ENCODE data around the gene PRELID2.
"Not testable (repeated sequence)": the region's sequence is repeated elsewhere in the genome, so short reads cannot be mapped to it uniquely, and the experiment has no call there.

The PRELID2 gene

GRCh38 chr5:145869753-145870152, 34.6 kb upstream of the PRELID2 start:
- no peak overlapping the region for H2BK120ac ChIP-seq (ENCODE audit: low read depth, low read length)
- H2AK5ac ChIP-seq (ENCODE audit: low read depth, low read length): no peak overlapping the region
- no peak overlapping the region for H3K18ac ChIP-seq (ENCODE audit: low read length)
- no peak overlapping the region for H2BK5ac ChIP-seq (ENCODE audit: low read length)
- no peak overlapping the region for H3K23ac ChIP-seq (ENCODE audit: low read depth, low read length, poor library complexity)
- no peak overlapping the region for H4K8ac ChIP-seq (ENCODE audit: low read depth, low read length)
- no peak overlapping the region for H3K4ac ChIP-seq (ENCODE audit: low read length)
- WGBS, 2 donors (ENCODE audit: extremely low coverage in 2 of 2, insufficient read length in 2 of 2, insufficient replicate concordance in 1 of 2): no CpG with 5 or more reads among the region's 4 CpGs
- H3K9ac ChIP-seq (ENCODE audit: low read depth, low read length, poor library complexity): no peak overlapping the region
- no peak overlapping the region for H2BK12ac ChIP-seq (ENCODE audit: low read length)
- no peak overlapping the region for H2BK15ac ChIP-seq (ENCODE audit: low read length)
- H3K4me2 ChIP-seq (ENCODE audit: insufficient read depth, low read length, poor library complexity, severe bottlenecking): no peak overlapping the region
- no peak overlapping the region for H4K91ac ChIP-seq (ENCODE audit: low read depth, low read length, poor library complexity)
- no peak overlapping the region for H3K4me3 ChIP-seq (ENCODE audit: low read length in 2 of 2)
- no peaks in the 10 kb centered on the region for H3K4me1 ChIP-seq (ENCODE audit: control insufficient read depth in 2 of 2, insufficient read depth in 1 of 2, low read depth in 1 of 2, low read length in 2 of 2)
- H3K9me3 ChIP-seq (replicated peaks in 1 of 2; ENCODE audit: control insufficient read depth in 2 of 2, insufficient read depth in 1 of 2, low read depth in 1 of 2, low read length in 2 of 2): no peaks in the 10 kb centered on the region
- H3K36me3 ChIP-seq (replicated peaks in 1 of 2; ENCODE audit: control insufficient read depth in 2 of 2, insufficient read depth in 2 of 2, low read length in 2 of 2): no peaks in the 10 kb centered on the region
- no peak overlapping the region for H3K14ac ChIP-seq (ENCODE audit: low read length)
- no peak overlapping the region for H3K27ac ChIP-seq (replicated peaks; ENCODE audit: low read length)
- no peaks in the 10 kb centered on the region for H3K79me1 ChIP-seq (ENCODE audit: low read depth, low read length)
- no peak overlapping the region for H2AFZ ChIP-seq (ENCODE audit: low read length)
- peaks cover 0 to 3% (median 0%) of the 10 kb centered on the region in 3 experiments for H3K27me3 ChIP-seq (ENCODE audit: control insufficient read depth in 3 of 3, insufficient read depth in 3 of 3, low read depth in 1 of 3, low read length in 3 of 3)
- DNase-seq (ENCODE audit: low spot score): no peak

- H2AK5ac ChIP-seq (ENCODE audit: low read depth, low read length): no peak overlapping the region
- WGBS, 2 donors (ENCODE audit: extremely low coverage in 2 of 2, insufficient read length in 2 of 2, insufficient replicate concordance in 1 of 2): no CpG with 5 or more reads among the region's 1 CpG
These were observed 32.7 kb upstream of the PRELID2 start for GRCh38 chr5:145867806-145868205.

GRCh38 chr5:145864432-145864831, 29.3 kb upstream of the PRELID2 start:
- not testable (repeated sequence) for H3K4me2 ChIP-seq (ENCODE audit: insufficient read depth, low read length, poor library complexity, severe bottlenecking); H2BK120ac ChIP-seq (ENCODE audit: low read depth, low read length); H3K4ac ChIP-seq (ENCODE audit: low read length); H2AFZ ChIP-seq (ENCODE audit: low read length); DNase-seq (ENCODE audit: low spot score); H2BK15ac ChIP-seq (ENCODE audit: low read length); H3K9me3 ChIP-seq (replicated peaks in 1 of 2; ENCODE audit: control insufficient read depth in 2 of 2, insufficient read depth in 1 of 2, low read depth in 1 of 2, low read length in 2 of 2); H3K23ac ChIP-seq (ENCODE audit: low read depth, low read length, poor library complexity); H3K4me1 ChIP-seq (ENCODE audit: control insufficient read depth in 2 of 2, insufficient read depth in 1 of 2, low read depth in 1 of 2, low read length in 2 of 2); H3K14ac ChIP-seq (ENCODE audit: low read length); H3K79me1 ChIP-seq (ENCODE audit: low read depth, low read length); H3K18ac ChIP-seq (ENCODE audit: low read length); H2BK12ac ChIP-seq (ENCODE audit: low read length); H3K9ac ChIP-seq (ENCODE audit: low read depth, low read length, poor library complexity); H3K4me3 ChIP-seq (ENCODE audit: low read length in 2 of 2); H3K36me3 ChIP-seq (replicated peaks in 1 of 2; ENCODE audit: control insufficient read depth in 2 of 2, insufficient read depth in 2 of 2, low read length in 2 of 2); H4K91ac ChIP-seq (ENCODE audit: low read depth, low read length, poor library complexity); H2BK5ac ChIP-seq (ENCODE audit: low read length); H4K8ac ChIP-seq (ENCODE audit: low read depth, low read length); H3K27ac ChIP-seq (replicated peaks; ENCODE audit: low read length); H2AK5ac ChIP-seq (ENCODE audit: low read depth, low read length)
- peaks cover 0 to 12% (median 0%) of the 10 kb centered on the region in 3 experiments for H3K27me3 ChIP-seq (ENCODE audit: control insufficient read depth in 3 of 3, insufficient read depth in 3 of 3, low read depth in 1 of 3, low read length in 3 of 3)
- WGBS, 2 donors (ENCODE audit: extremely low coverage in 2 of 2, insufficient read length in 2 of 2, insufficient replicate concordance in 1 of 2): no CpG with 5 or more reads among the region's 2 CpGs

More at GRCh38 chr5:145867806-145868205, 32.7 kb upstream of the PRELID2 start:
- Histone ChIP-seq H2BK12ac (ENCODE audit: low read length) (no peak overlapping the region), H4K91ac (ENCODE audit: low read depth, low read length, poor library complexity) (no peak overlapping the region), H3K4me3 (ENCODE audit: low read length in 2 of 2) (no peak overlapping the region), H2BK120ac (ENCODE audit: low read depth, low read length) (no peak overlapping the region), H3K36me3 (replicated peaks in 1 of 2; ENCODE audit: control insufficient read depth in 2 of 2, insufficient read depth in 2 of 2, low read length in 2 of 2) (no peaks in the 10 kb centered on the region), H3K27ac (replicated peaks; ENCODE audit: low read length) (no peak overlapping the region), H3K9me3 (replicated peaks in 1 of 2; ENCODE audit: control insufficient read depth in 2 of 2, insufficient read depth in 1 of 2, low read depth in 1 of 2, low read length in 2 of 2) (no peaks in the 10 kb centered on the region), H3K18ac (ENCODE audit: low read length) (no peak overlapping the region), H3K4me2 (ENCODE audit: insufficient read depth, low read length, poor library complexity, severe bottlenecking) (no peak overlapping the region), H3K27me3 (ENCODE audit: control insufficient read depth in 3 of 3, insufficient read depth in 3 of 3, low read depth in 1 of 3, low read length in 3 of 3) (peaks cover 0 to 6% (median 0%) of the 10 kb centered on the region in 3 experiments), H2BK5ac (ENCODE audit: low read length) (no peak overlapping the region), H3K4ac (ENCODE audit: low read length) (no peak overlapping the region), H3K4me1 (ENCODE audit: control insufficient read depth in 2 of 2, insufficient read depth in 1 of 2, low read depth in 1 of 2, low read length in 2 of 2) (no peaks in the 10 kb centered on the region), H3K14ac (ENCODE audit: low read length) (no peak overlapping the region), H3K79me1 (ENCODE audit: low read depth, low read length) (no peaks in the 10 kb centered on the region), H3K23ac (ENCODE audit: low read depth, low read length, poor library complexity) (no peak overlapping the region), H3K9ac (ENCODE audit: low read depth, low read length, poor library complexity) (no peak overlapping the region), H2BK15ac (ENCODE audit: low read length) (no peak overlapping the region), H2AFZ (ENCODE audit: low read length) (no peak overlapping the region), H4K8ac (ENCODE audit: low read depth, low read length) (no peak overlapping the region)
- no peak for DNase-seq (ENCODE audit: low spot score)

GRCh38 chr5:145863003-145863402, 27.9 kb upstream of the PRELID2 start:
- DNase-seq (ENCODE audit: low spot score): no peak
- Histone ChIP-seq H3K4me1 (ENCODE audit: control insufficient read depth in 2 of 2, insufficient read depth in 1 of 2, low read depth in 1 of 2, low read length in 2 of 2) (no peaks in the 10 kb centered on the region), H2BK120ac (ENCODE audit: low read depth, low read length) (no peak overlapping the region), H3K4me2 (ENCODE audit: insufficient read depth, low read length, poor library complexity, severe bottlenecking) (no peak overlapping the region), H3K9me3 (replicated peaks in 1 of 2; ENCODE audit: control insufficient read depth in 2 of 2, insufficient read depth in 1 of 2, low read depth in 1 of 2, low read length in 2 of 2) (no peaks in the 10 kb centered on the region), H3K27me3 (ENCODE audit: control insufficient read depth in 3 of 3, insufficient read depth in 3 of 3, low read depth in 1 of 3, low read length in 3 of 3) (peaks cover 0 to 12% (median 0%) of the 10 kb centered on the region in 3 experiments), H4K8ac (ENCODE audit: low read depth, low read length) (no peak overlapping the region), H2AFZ (ENCODE audit: low read length) (no peak overlapping the region), H2AK5ac (ENCODE audit: low read depth, low read length) (no peak overlapping the region), H3K9ac (ENCODE audit: low read depth, low read length, poor library complexity) (no peak overlapping the region), H3K36me3 (replicated peaks in 1 of 2; ENCODE audit: control insufficient read depth in 2 of 2, insufficient read depth in 2 of 2, low read length in 2 of 2) (no peaks in the 10 kb centered on the region), H3K14ac (ENCODE audit: low read length) (no peak overlapping the region), H2BK15ac (ENCODE audit: low read length) (no peak overlapping the region), H2BK5ac (ENCODE audit: low read length) (no peak overlapping the region), H3K4me3 (ENCODE audit: low read length in 2 of 2) (no peak overlapping the region), H3K27ac (replicated peaks; ENCODE audit: low read length) (no peak overlapping the region), H3K79me1 (ENCODE audit: low read depth, low read length) (no peaks in the 10 kb centered on the region), H3K23ac (ENCODE audit: low read depth, low read length, poor library complexity) (no peak overlapping the region), H4K91ac (ENCODE audit: low read depth, low read length, poor library complexity) (no peak overlapping the region), H2BK12ac (ENCODE audit: low read length) (no peak overlapping the region), H3K18ac (ENCODE audit: low read length) (no peak overlapping the region), H3K4ac (ENCODE audit: low read length) (no peak overlapping the region)
- WGBS, 2 donors (ENCODE audit: extremely low coverage in 2 of 2, insufficient read length in 2 of 2, insufficient replicate concordance in 1 of 2): no CpG with 5 or more reads among the region's 3 CpGs
